Forelimb muscle (tissue), 1 donor: ENCODE results near the gene NUP155. TPM values are rescaled to one million over a fixed set of nuclear protein-coding genes. Genes with fewer than 3 reads are reported as not detected.
A peak's percentile ranks its signal among the peaks of the same experiment; 100 is the strongest.
"Not testable (repeated sequence)": the region's sequence is repeated elsewhere in the genome, so short reads cannot be mapped to it uniquely, and the experiment has no call there.

Experiments used
- DNase-seq: peaks from one replicate; pipeline ENCODE4 v3.0.0-alpha.2; 2013; ENCODE audit warnings: low read depth
- polyA plus RNA-seq: library from polyadenylated mRNA; unstranded; fragments of 120-200 nt; gene quantifications from one replicate; pipeline ENCODE4 v1.2.1, GENCODE V29; 2013; ENCODE audit not compliant: insufficient read length

The NUP155 gene
- polyA plus RNA-seq, 1 donor, result 14.5 TPM

DNA sequence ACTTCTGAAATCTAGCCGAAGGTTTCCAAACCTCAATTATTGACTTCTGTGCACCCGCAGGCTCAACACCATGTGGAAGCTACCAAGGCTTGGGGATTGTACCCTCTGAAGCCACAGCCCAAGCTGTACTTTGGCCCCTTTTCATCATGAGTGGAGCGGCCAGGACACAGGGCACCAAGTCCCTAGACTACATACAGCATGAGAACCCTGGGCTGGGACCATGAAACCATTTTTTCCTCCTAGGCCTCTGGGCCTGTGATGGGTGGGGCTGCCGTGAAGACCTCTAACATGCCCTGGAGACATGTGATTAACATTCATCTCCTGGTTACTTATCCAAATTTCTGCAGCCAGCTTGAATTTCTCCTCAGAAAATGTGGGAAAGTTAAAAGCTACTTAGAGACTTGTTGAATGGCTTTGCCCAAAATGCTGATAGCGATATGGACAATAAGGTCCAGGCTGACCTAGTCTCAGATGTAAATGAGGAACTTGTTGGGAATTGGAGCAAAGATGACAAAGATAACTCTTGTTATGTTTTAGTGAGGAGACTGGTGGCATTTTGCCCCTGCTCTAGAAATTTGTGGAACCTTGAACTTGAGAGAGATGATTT, 87.6 kb downstream of the NUP155 start:
- DNase-seq, result no peak

DNA sequence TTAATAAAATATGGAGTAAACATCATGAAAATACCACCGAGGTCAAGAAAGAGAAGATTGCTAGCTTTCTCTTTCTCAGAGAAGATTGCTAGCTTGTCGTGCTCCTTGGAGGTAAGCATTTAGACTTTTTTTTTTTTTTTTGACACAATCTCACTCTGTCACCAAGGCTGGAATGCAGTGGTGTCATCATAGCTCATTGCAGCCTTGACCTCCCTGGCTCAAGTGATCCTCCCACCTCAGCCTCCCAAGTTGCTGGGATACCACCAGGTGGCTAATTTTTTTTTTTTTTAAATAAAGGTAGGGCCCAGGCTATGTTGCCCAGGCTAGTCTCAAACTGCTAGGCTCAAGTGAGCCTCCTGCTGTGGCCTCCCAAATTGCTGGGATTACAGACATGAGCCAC, 95.4 kb downstream of the NUP155 start:
- no peak for DNase-seq

DNA sequence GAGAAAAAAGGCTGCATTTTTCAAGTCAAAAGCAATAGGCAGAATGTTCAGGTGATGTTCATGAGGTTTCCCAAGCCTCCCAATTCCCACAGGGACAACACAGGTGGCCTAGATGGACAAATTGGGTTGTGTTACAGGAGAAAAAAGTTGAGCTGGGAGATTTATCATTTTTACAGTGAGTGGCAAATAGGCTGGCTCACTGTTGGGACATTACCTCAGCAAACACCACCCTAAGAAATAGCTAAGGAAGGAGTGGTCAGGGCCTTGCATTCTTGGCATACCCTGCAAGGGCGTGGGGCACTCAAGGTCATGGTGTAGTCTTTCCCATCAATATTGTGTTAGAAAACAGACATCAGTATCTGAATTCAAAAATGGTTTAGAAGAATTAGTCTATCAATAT, 98.4 kb downstream of the NUP155 start:
- DNase-seq, result no peak

DNA sequence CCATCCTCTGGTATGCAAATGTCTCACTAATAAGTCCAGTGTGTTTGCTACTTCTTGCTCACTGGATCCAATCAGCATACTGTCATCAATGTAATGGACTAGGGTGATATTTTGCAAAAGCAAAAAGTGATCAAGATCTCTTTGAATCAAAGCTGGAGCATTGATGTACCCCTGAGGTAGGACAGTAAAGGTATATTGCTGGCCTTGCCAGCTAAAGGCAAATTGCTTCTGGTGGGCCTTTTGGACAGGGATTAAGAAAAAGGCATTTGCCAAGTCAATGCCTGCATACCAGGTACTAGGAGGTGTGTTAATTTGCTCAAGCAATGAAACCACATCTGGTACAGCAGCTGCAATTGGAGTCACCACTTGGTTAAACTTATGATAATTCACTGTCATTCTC, 102.8 kb downstream of the NUP155 start:
- DNase-seq, result not testable (repeated sequence)

DNA sequence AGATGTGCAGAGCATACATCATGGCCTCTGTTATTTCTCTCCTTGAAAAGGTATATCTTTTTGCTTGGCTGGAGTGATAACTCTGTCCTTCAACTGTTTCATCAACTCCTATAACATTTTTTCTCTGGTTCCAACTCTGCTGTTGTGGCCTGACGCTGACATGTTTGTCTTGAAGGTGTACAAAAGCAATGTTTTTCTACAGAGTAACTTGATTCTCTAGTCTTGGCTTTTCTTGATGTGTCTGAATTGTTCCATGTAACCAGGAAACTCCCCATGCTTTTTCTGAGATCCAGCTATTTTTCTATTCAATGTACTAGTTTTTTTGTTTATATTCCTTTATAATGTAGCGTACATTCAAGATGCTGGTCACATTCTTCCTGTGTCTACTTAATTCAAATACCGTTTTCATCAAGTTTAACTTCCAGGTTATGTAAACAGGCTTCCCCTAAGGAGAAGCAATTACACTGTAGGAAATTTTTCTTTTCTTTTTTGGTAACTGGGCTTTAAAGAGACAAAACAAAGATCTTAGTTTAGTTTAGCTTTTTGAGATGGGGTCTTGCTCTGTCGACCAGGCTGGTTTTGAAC, 115.0 kb downstream of the NUP155 start:
- DNase-seq, result no peak

DNA sequence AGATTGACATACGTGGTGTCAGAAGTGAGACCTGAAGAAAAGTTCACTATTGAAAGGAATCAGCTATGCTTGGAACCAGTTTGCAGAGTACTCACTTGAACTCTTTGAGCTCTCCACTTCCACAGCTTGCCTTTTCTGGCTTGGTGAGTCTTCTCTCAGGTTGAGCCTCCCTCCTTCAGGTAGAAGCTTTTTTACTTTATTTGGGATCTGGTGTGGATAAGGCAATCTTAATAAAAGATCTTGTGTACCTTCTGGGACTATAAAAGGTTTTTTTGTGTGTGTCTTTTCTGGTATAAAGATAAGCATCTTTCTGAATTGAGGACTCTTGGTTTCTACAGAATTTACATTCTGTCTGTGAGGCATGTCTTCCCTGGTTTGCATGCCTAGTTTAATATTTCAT, 116.3 kb downstream of the NUP155 start:
- DNase-seq, result no peak

DNA sequence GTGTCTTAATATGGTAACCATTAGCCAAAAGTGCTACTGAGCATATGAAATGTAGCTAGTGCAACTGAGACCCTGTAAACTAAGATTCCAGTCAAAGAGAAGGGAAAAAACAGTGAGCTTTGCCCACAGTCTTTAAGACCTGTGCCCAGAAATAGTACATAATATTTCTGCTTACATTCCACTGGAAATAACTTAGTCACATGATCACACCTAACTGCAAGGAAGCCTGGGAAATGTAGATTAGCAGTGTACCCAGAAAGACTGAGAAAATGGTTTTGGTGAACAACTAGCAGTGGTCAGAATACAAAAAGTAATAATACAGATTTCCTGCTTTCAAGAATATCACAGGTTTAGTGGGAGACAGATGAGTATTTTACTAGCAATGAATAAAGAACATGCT, 119.2 kb downstream of the NUP155 start:
- no peak for DNase-seq

DNA sequence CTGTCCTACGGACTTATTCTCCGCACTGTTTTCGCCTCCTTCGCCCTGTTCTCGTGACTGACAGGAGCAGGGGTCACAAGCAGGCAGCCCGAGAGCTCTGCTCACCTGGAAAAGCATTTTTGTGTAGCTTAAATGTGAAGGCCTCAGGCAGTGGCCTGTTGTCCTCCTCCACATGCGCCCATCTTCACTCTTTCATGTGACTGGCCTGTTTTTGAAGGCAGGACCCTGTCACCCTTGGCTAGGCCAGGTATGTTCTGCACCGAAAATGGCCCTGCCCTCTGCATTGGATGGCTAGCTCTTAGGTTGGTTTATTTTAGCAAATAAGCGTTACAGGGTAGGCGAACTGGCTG, 121.1 kb downstream of the NUP155 start:
- DNase-seq, result no peak

DNA sequence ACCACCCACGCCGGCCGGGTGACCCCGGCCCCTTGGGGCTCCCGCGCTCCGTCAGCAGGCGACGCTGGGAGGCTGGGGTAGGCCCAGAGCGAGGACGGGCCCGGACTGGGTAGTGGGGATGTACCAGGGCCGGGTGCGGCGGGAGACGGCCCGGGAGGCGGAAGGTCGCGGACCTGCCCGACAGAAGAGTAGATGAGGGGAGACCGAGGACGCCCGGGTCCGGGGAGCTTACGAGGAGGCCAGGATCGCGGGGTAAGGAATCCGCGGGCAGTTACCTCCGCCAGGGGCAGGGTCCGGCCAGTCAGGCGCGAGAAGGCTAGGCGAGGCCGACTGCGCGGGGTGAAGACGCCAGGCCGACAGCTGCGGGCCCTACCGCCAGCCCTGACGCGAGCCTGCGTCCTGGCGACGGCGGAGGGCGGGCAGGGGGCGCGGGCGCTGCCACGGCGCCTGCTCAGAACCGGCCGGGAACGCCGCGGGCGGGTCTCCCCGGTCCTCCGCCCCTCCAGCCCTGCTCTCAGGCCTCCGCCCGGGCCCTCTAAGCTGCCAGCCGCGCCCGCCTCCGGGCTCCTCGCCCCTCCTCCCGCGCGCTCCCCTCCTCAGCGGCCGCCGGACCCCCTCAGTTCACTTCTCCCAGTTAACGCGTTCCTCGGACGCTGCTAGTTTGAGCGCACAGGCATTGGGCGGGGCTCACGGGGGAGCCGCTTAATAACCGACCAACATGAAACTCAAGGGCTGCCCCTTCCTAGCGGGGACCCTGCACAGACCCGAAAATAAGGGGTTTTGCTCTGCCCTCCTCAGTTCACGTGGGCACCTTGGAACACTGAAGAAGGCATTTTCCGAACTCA, 121.7 kb downstream of the NUP155 start, which contains the start of gene CPLANE1:
TSS of gene CPLANE1 (minus strand) at position 407 of the 845 bp plus-strand sequence. CDS start 1,678 bp downstream, outside the sequence.
- DNase-seq, result peak; percentile 51

DNA sequence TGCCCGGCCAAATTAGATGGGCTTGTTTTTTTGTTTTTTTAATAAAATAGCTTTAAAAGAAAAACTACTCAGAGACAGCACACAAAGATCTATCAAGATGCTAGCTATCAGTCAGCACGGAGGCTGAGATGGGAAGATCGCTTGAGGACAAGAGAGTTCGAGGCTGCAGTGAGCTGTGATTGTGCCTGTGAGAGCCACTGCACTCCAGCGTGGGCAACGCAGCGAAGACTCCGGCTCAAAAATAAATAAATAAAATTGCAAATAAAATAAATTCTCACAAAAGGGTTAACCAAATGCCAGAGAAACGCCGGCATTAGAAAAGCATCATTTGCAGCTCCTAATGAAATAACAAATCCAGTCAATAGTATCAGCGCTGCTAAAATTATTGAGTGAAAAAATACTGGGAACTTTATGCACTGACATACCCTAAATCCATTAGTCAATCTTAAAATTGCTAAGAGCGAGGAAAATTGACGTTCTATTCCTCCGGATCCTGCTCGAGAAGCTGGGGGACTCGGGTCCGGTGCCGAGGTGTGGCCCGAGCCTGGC, 122.4 kb downstream of the NUP155 start:
- no peak for DNase-seq

DNA sequence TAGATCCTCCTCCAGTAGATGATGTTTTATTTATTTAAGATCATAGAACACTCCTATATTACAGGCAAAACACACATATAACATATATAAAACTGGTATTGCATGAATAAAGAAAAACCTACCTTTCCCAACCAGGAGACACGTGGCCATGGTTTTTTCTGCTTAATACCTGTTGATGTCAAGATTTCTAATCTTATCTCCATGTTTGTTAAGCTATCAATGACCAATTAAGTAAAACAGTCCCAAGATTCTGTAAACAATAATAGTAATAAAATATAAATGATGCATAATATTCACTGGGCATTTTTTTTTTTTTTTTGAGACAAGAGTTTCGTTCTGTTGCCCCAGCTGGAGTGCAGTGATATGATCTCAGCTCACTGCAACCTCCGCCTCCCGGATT, 123.4 kb downstream of the NUP155 start:
- DNase-seq, result no peak

DNA sequence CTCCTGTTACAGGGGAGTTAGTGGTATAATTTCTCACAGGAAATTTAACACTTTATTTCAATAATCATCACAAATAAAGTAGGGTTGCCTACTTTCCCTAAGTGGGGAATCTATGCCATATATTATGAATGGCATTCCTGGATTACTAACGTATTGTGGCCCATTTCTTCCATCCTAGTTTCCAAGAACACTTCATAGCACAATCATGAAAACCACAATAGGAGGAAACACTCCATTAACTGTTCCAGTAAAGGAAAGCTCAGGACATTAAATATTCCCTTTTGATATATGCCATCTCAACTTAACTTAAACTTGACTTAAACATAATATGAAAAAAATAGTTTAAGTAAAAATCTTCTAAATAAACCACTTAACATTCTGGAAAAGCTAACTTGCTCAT, 123.9 kb downstream of the NUP155 start:
- DNase-seq, result no peak

Other genes with a start within 250 kb of the NUP155 start
- gene CPLANE1, start 121.7 kb downstream of the NUP155 start, polyA plus RNA-seq, result 17.9 TPM
- 27.8 TPM for gene WDR70, start 8.2 kb upstream of the NUP155 start, polyA plus RNA-seq